Measurements from ENCODE around the gene ARHGAP8.
"Not testable (repeated sequence)": the region's sequence is repeated elsewhere in the genome, so short reads cannot be mapped to it uniquely, and the experiment has no call there.

The ARHGAP8 gene

GRCh38 chr22:44727148-44727547 lies 25.2 kb upstream of the ARHGAP8 start:
- DNase-seq = no peak

GRCh38 chr22:44727709-44728108 lies 24.7 kb upstream of the ARHGAP8 start:
- no peak for DNase-seq

GRCh38 chr22:44728761-44729324 lies 23.5 kb upstream of the ARHGAP8 start:
- DNase-seq = no peak

- DNase-seq = no peak
Measured at GRCh38 chr22:44729391-44730021, 22.9 kb upstream of the ARHGAP8 start.

DNA sequence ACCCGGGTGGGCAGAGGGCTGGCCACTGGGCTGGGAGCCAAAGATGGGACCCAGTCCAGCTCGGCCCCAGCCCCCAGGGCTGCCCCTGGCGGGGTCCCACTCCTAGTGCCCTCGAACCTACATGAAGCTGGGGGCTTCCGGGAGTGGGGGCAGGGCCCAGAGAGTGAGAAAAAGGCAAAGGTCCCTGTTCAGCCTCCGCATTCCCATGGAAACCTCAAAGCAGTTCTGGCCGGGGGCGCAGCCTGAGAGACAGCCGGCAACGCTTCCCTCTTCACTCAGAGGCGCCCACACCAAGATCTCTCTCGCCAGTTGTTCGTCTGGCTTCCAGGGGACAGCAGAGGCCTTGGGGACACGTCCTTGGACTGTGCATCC lies 22.4 kb upstream of the ARHGAP8 start:
- no peak for DNase-seq

- no peak for DNase-seq
Measured at GRCh38 chr22:44730490-44731356, 21.7 kb upstream of the ARHGAP8 start.

DNA sequence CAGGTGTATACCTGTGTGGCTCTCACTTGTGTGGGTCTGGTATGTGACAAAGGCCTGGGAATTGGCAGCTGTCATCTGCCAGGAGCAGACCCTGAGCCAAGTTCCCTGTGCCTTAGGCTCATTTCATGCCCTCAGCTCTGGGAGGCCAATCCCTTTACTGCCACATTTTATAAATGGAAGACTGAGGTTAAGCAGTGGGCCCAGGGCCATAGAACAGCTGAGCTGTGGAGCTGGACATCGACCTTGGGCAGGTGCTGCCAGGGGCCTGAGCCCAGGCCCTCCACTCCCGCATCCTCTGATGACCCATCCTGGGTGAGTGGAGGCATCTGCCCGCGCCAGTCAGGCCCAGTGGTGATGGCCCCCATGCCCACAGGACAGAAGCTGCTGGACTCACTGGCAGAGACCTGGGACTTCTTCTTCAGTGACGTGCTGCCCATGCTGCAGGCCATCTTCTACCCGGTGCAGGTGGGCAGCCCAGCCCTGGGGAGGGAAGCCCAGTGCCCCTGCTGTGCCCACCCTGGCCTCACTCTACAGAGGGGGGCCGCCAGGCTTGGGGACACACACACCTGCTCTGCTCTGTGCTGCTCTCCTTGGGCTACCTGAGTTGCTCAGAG lies 20.9 kb upstream of the ARHGAP8 start:
- no peak for DNase-seq

- no peak for DNase-seq
Measured at GRCh38 chr22:44732017-44732561, 20.3 kb upstream of the ARHGAP8 start.

DNA sequence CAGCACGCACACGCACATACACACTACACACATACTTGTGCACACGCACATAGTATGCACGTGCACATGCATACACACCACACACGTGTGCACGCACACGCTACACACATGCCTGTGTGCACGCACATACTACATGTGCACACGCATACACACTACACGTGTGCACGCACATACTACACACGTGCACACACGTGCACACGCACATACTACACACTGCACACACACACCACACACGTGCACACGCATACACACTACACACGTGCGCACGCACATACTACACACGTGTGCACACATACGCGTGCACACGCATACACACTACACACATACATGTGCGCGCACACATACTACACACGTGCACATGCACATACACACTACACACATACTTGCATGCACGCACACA lies 19.7 kb upstream of the ARHGAP8 start:
- DNase-seq = no peak

DNA sequence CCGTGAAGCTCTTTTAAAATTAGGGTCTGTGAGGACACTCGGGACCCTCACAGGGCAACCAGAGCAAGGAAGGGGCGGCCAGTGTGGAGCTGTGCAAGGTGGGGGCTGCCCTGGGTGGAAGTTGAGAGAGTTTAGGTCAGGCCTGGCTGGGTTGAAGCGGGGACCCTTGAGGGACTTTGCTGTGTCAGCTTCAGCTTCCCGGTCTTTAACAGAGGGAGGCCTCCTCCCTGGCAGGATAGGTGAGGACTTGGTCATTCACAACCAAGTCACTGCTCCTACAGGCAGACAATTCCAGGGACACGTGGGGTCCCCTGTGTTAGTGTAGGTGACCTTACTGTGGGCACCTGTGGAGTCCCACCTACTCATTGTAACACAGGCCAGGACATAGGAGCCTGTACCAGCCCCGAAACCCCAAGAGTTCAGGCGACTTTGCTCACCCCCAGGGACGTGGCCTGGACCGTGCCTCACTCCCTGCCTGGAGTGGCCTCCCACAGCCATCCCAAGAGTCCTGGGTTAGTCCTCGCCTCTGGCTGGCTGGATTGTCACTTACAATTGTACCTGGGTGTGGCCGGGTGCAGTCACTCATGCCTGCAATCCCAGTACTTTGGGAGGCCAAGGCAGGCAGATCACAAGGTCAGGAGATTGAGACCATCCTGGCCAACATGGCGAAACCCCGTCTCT lies 18.8 kb upstream of the ARHGAP8 start:
- DNase-seq = no peak

GRCh38 chr22:44734278-44734677 lies 18.1 kb upstream of the ARHGAP8 start:
- no peak for DNase-seq

GRCh38 chr22:44734801-44735517 lies 17.4 kb upstream of the ARHGAP8 start:
- DNase-seq = no peak

DNA sequence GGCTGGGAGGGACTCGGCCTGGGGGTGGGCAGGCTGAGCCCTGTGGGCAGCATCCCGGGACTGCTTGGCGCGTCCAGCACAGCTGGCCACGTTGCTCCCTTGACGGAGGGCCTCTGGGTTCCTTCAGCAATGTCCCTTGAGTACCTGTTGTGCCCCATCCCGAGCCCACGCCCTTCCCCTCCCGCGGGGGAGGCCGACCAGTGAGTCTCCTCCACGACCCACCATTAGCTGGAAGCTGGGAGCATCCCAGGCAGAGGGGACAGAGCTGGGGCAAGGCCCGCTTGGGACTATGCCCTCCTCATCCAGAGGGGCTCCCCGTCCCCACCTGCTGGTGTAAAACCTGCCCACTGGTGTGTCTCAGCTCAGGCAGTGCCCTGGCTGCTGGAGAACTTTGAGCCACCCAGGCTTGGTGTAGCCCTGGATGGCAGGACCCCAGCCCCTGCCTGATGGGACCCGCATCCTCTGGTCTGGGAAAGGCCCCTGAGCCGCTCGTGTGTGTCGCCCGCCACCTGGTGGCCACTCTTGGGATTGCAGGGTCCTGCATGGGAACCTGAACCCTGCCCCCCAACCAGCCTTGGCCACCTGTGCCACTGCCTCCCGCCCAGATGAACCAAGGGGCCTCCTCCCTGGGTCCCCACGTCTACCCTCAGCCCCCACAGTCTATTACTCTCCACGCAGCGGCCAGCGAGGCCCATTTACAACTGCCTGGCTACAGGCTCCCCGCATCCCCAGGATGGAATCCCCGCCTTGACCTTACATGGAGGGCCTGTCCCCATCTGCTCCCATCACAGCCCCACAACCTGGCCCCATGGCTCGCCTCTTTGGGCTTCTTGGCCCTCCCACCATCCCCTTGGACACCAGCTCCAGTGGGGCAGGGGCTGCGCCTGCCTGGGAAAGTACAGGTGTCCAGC lies 16.6 kb upstream of the ARHGAP8 start:
- no peak for DNase-seq

- no peak for DNase-seq
Measured at GRCh38 chr22:44736581-44737405, 15.6 kb upstream of the ARHGAP8 start.

DNA sequence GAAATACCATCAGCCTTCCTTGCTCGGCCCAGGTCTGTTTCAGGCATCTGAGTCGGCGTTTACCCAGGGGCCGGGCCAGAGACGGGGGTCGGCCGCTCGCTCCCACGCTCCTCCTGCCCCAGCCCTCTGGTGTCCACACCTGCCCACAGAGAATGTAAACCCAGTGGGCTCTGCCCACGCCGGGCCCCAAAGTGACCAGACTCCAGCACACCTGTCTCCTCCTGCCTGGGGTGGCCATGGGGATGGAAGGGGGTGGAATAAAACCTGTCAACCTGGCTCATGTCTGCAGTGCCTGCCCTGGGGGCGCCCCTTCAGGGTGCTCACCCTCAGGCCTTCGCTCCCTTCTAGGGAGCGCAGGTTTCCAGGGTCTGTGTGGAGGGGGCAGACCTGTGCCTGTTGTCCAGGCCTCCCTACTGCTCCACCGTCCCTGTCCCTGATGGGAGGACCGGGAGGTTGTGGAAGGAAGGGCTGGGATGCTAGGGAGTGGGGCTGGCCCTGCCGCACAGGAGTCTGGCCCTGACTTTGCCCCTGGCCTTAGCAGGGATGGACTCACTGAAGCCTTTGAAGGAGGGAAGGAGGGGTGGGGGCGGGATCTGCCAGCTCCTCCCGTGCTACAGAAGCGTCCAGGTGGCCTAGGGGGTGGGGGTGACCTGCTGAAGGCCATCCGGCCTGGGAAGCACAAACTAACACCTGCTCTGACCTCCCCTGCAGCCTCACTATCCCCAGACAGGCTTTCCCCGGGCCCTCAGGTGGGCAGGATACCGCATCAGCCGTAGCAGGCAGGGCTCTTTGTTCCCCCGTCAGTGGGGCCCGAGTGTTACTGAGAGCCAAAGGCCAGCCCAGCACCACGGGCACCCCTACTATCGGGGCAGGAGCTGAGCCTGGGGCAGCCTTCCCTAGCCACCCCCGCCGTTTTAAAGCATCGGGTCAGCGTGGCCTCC lies 14.7 kb upstream of the ARHGAP8 start:
- no peak for DNase-seq

GRCh38 chr22:44738347-44738715 lies 14.0 kb upstream of the ARHGAP8 start:
- no peak for DNase-seq

GRCh38 chr22:44739024-44739423 lies 13.4 kb upstream of the ARHGAP8 start:
- no peak for DNase-seq

DNA sequence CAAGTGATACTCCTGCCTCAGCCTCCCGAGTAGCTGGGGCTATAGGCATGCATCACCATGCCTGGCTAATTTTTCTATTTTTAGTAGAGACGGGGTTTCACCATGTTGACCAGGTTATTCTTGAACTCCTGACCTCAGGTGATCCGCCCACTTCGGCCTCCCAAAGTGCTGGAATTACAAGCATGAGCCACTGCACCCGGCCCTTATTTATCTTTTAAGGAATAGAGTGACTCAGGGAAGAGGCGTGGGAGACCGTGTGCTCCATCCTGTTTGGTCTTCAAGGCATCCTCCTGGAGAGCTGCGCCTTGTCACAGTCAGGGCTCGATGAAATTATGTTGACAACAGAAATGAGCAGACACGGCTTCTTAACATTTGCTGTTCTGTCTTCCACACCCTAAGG lies 12.7 kb upstream of the ARHGAP8 start:
- DNase-seq = not testable (repeated sequence)

- DNase-seq = no peak
Measured at GRCh38 chr22:44740307-44740706, 12.1 kb upstream of the ARHGAP8 start.
